Parathyroid adenoma (tissue), 2 donors: ENCODE data around the gene MSH3.

ENCODE experiments used
- H2AFZ ChIP-seq: fragments of 300-600 bp; sonication (generic); one replicate; pipeline ENCODE4 v1.7.0; 2017; ENCODE audit warnings: antibody characterized with exemption, mild to moderate bottlenecking
- H3K27ac ChIP-seq: fragments of 300-600 bp; sonication (generic); one replicate; pipeline ENCODE4 v1.7.0; 2017
- H3K27me3 ChIP-seq: fragments of 300-600 bp; sonication (generic); one replicate; pipeline ENCODE4 v1.7.0; 2017; ENCODE audit warnings: low read length; ENCODE audit not compliant: control insufficient read depth, insufficient read depth
- H3K36me3 ChIP-seq: fragments of 300-600 bp; sonication (generic); one replicate; pipeline ENCODE4 v1.7.0; 2017; ENCODE audit warnings: low read length; ENCODE audit not compliant: control insufficient read depth, insufficient read depth
- H3K4me1 ChIP-seq: fragments of 300-600 bp; sonication (generic); one replicate; pipeline ENCODE4 v1.7.0; 2017; ENCODE audit warnings: control low read depth
- H3K4me2 ChIP-seq: fragments of 300-600 bp; sonication (generic); one replicate; pipeline ENCODE4 v1.7.0; 2017; ENCODE audit warnings: low read length
- H3K4me3 ChIP-seq: fragments of 300-600 bp; sonication (generic); one replicate; pipeline ENCODE4 v1.7.0; 2017; ENCODE audit warnings: low read depth, low read length
- H3K79me2 ChIP-seq: fragments of 300-600 bp; sonication (generic); one replicate; pipeline ENCODE4 v1.7.0; 2017; ENCODE audit warnings: control low read depth
- H3K9ac ChIP-seq: fragments of 300-600 bp; sonication (generic); one replicate; pipeline ENCODE4 v1.7.0; 2017; ENCODE audit warnings: mild to moderate bottlenecking
- H3K9me3 ChIP-seq: fragments of 300-600 bp; sonication (generic); one replicate; pipeline ENCODE4 v1.7.0; 2017; ENCODE audit warnings: low read length; ENCODE audit not compliant: control insufficient read depth
- TF ChIP-seq, protein P1 (sequence below): fragments of 300-600 bp; sonication (generic); IDR thresholded peaks from one replicate; pipeline ENCODE4 v1.7.0; 2017; ENCODE audit warnings: antibody characterized with exemption, mild to moderate bottlenecking
- donor health status: primary hyperparathyroidism.

Gene MSH3

DNA sequence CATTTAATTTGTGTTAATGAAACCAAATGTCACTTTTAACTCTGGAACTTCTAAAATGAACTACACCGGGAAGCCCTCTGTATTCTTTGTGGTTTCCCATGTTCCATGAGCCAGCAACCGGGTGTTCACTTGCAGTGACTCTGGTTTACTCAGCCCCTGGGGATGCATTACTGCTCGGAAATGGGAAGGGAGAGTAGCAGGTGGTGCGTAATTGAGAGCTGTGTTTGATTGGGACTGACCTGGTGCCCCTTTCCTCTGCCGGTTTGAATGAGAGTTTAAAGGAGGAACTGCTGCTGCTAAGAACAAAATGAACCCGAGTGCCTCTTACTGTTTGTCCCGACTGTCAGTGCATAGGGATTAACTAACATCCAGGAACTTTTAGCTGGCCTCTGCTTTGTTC, 100.4 kb downstream of the MSH3 start:
- H3K4me2 ChIP-seq, result no peak overlapping the region
- no peaks in the 10 kb centered on the region for H3K27me3 ChIP-seq
- H3K9ac ChIP-seq, result no peak overlapping the region
- no peak overlapping the region for H2AFZ ChIP-seq
- no peaks in the 10 kb centered on the region for H3K79me2 ChIP-seq
- no peaks in the 10 kb centered on the region for H3K4me1 ChIP-seq
- no peaks in the 10 kb centered on the region for H3K36me3 ChIP-seq
- no peak overlapping the region for H3K27ac ChIP-seq
- TF ChIP-seq, protein P1, sequence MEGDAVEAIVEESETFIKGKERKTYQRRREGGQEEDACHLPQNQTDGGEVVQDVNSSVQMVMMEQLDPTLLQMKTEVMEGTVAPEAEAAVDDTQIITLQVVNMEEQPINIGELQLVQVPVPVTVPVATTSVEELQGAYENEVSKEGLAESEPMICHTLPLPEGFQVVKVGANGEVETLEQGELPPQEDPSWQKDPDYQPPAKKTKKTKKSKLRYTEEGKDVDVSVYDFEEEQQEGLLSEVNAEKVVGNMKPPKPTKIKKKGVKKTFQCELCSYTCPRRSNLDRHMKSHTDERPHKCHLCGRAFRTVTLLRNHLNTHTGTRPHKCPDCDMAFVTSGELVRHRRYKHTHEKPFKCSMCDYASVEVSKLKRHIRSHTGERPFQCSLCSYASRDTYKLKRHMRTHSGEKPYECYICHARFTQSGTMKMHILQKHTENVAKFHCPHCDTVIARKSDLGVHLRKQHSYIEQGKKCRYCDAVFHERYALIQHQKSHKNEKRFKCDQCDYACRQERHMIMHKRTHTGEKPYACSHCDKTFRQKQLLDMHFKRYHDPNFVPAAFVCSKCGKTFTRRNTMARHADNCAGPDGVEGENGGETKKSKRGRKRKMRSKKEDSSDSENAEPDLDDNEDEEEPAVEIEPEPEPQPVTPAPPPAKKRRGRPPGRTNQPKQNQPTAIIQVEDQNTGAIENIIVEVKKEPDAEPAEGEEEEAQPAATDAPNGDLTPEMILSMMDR, result no peak
- H3K9me3 ChIP-seq, result no peaks in the 10 kb centered on the region
- no peak overlapping the region for H3K4me3 ChIP-seq

DNA sequence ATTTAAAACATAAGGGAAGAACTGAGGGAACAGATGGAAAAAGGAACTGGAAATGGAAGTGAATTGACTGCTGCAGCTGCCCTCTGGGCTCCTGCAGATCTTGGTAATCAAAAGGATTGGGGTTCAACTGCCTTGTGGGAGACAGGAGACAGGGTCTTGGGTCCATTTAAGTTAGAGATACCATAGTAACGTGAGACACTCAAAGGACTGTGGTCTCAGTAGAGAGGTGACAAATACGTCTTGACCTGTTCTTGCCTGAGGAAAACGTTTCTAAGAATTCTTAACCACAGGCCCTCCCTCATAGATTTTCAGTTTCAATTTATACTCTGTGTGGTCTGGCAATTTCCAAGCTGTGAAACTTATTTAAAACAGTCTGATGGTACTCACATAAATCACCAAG, 101.2 kb downstream of the MSH3 start:
- H3K4me2 ChIP-seq, result no peak overlapping the region
- TF ChIP-seq, protein P1, result no peak
- no peak overlapping the region for H2AFZ ChIP-seq
- H3K79me2 ChIP-seq, result no peaks in the 10 kb centered on the region
- H3K4me1 ChIP-seq, result no peaks in the 10 kb centered on the region
- no peak overlapping the region for H3K4me3 ChIP-seq
- no peaks in the 10 kb centered on the region for H3K27me3 ChIP-seq
- no peak overlapping the region for H3K9ac ChIP-seq
- H3K27ac ChIP-seq, result no peak overlapping the region
- H3K9me3 ChIP-seq, result no peaks in the 10 kb centered on the region
- H3K36me3 ChIP-seq, result no peaks in the 10 kb centered on the region

DNA sequence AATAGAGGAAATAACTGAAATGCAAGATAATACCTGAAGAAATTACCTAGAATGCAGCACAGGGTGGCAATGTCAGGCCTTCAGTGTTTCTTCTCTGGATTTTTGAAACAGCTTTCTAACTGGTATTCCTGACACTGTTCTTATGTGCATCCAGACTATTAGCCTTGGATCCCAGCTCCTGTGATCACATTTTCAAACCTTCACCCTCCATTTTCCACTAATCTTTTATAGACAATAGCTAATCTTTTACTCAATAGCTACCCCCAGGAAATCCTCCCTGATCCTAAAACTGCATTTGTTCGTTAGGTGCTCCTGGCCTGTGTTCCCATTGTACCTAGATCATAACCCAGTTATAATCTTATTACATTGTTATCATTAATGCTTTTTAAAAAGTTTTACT, 101.8 kb downstream of the MSH3 start:
- no peak overlapping the region for H3K4me2 ChIP-seq
- H3K36me3 ChIP-seq, result no peaks in the 10 kb centered on the region
- no peaks in the 10 kb centered on the region for H3K9me3 ChIP-seq
- H3K4me1 ChIP-seq, result no peaks in the 10 kb centered on the region
- H2AFZ ChIP-seq, result no peak overlapping the region
- no peaks in the 10 kb centered on the region for H3K79me2 ChIP-seq
- H3K4me3 ChIP-seq, result no peak overlapping the region
- no peak overlapping the region for H3K27ac ChIP-seq
- H3K27me3 ChIP-seq, result no peaks in the 10 kb centered on the region
- TF ChIP-seq, protein P1, result no peak
- H3K9ac ChIP-seq, result no peak overlapping the region

DNA sequence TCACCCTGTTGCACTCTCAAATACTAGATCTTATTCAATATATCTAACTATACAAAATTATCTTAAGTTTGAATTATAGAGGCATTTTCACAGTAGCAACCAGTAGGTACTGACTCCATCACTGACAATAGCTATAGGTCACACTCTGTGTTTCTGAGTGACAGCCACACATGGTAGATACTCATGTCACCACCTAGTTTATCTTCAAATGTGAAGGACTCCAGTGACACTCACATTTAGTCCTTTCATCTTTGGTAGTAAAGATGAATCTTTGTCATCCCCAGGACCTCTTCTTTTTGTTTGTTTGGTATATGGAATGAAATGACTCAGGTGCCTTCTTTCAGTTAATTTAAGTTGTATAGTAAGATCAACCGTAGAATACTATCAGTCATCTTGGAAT, 102.8 kb downstream of the MSH3 start:
- H3K4me1 ChIP-seq, result no peaks in the 10 kb centered on the region
- H3K79me2 ChIP-seq, result no peaks in the 10 kb centered on the region
- no peak overlapping the region for H3K27ac ChIP-seq
- no peak overlapping the region for H2AFZ ChIP-seq
- H3K4me2 ChIP-seq, result no peak overlapping the region
- TF ChIP-seq, protein P1, result no peak
- H3K36me3 ChIP-seq, result no peaks in the 10 kb centered on the region
- no peak overlapping the region for H3K4me3 ChIP-seq
- H3K9ac ChIP-seq, result no peak overlapping the region
- H3K9me3 ChIP-seq, result no peaks in the 10 kb centered on the region
- H3K27me3 ChIP-seq, result no peaks in the 10 kb centered on the region

DNA sequence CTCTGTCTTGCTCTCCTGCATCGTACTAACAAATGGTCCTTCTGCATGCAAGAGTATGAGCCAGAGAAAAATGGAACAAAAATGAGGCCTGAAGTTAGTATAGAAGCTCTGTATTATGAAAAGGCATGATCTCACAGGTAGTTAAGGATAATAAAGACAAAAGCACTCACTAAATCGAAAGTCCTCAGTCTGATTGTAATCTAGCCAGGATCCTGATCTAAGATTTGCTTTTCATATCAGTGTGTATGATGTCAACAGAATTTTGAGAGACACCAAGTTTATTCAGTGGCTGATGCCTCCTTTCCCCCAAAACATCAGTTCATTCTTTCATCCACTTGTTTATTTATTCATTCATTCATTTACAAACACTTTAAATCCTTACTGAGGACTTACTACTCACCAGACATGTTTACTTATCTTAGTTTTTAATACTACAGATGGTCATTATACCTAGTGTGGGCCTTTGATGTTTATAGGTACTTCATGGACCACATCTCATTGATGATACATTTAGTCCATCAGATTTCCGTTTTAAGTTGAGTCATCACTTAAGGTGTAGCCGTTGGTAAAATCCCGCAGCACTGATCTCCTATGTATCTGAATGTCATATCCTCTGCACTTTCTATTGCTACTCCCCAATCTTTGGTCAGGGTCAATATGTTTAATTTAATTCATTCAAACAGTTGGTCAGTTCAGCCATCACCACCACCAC, 105.6 kb downstream of the MSH3 start:
- H3K36me3 ChIP-seq, result no peaks in the 10 kb centered on the region
- no peak overlapping the region for H3K27ac ChIP-seq
- no peaks in the 10 kb centered on the region for H3K27me3 ChIP-seq
- no peak overlapping the region for H3K4me2 ChIP-seq
- TF ChIP-seq, protein P1, result no peak
- no peaks in the 10 kb centered on the region for H3K4me1 ChIP-seq
- H2AFZ ChIP-seq, result no peak overlapping the region
- H3K79me2 ChIP-seq, result no peaks in the 10 kb centered on the region
- no peak overlapping the region for H3K4me3 ChIP-seq
- no peaks in the 10 kb centered on the region for H3K9me3 ChIP-seq
- H3K9ac ChIP-seq, result no peak overlapping the region
